Head of caudate nucleus (tissue), 42 donors: ENCODE results near the gene DENND1C.

Experiments
- DNase-seq, 42 donors: peaks; one replicate each; pipeline versions ENCODE4 v3.0.0 to v3.0.0-alpha.2; 2020 to 2021; ENCODE audit warnings: mixed read lengths in 7 of 42
- intact Hi-C: fragments of 100-400 bp; cut with DNase I; formaldehyde crosslinking; loops from one replicate; pipeline ENCODE4 v1.15.0; 2022

The DENND1C gene

DNA sequence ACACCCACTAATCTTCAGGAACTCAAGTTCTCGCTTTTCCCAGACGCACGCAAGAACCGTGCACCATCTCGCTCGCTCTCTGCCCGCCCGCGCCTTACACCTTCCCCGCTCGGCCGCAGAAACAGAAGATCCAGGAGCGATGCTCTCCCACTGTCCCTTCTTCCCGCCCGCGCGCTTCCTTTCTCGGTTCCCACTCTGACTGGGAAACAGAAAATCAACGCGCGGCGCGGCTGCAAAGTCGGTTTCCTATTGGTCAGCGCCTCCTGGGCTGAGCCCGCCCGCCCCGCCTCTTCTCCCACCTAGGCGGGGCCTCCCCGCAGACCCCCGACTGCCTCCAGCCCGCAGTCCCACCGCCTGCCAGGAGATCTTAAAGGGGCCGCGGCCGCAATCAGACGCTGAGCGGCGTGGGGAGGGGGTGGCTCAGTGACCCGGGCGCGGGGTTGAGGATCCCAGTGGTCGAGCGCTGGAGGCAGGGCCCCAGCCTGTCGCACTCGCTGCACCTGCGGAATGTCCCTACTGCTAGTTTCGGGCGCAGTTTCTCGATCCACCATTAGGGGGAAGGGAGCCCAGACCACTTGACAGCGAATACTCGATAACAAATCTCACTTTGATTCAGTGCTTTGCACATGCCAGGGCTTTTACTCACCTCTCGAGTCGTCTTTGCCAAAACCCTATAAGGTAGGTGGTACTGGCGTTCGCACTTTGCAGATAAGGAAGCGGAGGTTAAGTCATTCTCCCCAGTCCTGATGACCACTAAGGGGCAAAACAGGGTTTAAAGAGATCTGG lies 21.3 kb downstream of the DENND1C start:
- peak; percentile 98 to 100 (median 100) for DNase-seq
- intact Hi-C loops: no loop called here

DNA sequence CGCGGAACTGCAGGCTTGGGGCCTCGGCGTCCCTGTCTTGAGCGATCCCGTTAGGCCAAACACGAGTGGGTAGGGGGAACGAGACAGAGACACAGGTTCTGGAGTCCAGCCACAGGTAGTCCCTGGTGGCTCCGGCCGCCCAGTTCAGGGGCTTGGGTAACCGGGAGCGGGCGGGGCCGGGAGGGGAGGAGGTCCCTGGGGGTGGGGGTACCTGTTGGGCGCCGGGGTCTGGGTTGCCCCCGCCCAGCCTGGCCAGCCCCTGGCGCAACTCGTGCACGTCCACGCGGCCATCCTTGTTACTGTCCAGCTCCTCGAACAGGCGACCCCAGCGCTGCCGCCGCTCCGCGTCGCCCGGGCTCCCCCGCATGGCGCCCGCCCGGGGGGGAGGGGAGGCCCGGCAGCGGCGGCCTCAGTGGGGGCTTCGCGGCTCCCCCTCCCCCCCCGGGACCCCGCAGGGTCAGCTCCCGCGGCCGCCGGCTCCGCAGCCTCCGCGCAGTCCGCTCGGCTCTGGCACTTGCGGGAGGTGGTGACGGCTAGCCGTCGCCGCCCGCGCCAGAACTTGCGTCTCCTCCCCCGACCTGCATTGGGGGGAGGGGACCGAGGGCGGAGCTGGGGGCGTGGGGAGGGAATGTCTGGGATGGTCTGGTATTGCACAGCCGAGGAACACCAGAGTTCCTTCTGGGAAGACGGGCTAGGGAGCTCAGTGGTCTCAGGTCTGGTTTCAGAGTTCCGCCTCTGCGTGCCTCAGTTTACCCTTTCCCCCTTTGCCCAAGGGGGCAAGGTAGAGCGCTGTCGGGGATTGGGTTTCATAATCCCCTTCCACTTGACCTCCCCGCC lies 22.1 kb downstream of the DENND1C start, which contains the start of gene SLC25A23:
Gene SLC25A23, minus strand, starts transcription at position 531 of the 837 bp plus-strand sequence. Its CDS starts 164 bp downstream, at position 367.
- DNase-seq: peak; percentile 29 to 89 (median 78)
- intact Hi-C loops: no loop called here

- peak in 4 of 42 donors; percentile 16 to 40 (median 30) for DNase-seq
- intact Hi-C loops: no loop called here
Measured at GRCh38 chr19:6458695-6459261, 22.8 kb downstream of the DENND1C start.

DNA sequence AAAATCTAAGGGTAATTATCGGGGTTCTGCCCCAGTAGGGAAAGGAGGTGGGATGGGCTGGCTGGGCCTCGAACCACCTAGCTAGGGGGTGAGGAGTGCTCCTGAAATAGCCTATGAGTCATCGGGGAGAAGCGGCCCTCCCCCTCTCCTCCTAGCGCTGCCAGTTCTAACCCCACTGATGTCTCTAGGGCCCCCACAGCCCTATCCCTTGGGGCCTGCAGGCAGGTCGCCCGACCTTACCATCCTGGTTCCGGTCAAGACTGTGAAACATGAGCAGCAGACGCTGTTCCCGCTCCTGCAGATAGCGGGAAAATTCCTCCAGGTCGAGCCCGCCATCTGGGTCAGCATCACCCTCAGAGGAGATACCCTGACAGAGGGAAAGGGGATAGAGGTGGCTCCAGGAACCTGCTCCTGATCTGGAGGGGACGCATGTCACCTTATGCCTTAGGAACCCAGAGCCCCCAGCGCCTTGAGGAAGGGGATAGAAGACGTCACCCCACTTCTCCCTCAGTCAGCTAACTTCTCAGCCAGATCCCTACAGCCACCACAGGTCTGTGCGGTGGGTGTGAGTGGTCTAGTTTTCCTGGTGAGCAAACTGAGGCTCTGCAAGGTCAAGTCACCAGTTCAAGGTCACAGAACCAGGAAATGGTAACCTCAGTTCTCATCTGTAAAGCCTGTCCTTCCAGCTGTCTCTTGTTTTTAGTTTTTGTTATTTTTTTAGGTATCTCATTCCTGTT lies 23.5 kb downstream of the DENND1C start:
- intact Hi-C loops: no loop called here
- peak in 38 of 42 donors; percentile 29 to 87 (median 52) for DNase-seq

GRCh38 chr19:6455924-6456323 lies 25.7 kb downstream of the DENND1C start:
- intact Hi-C loops: no loop called here
- peak in 32 of 42 donors; percentile 17 to 78 (median 49) for DNase-seq

DNA sequence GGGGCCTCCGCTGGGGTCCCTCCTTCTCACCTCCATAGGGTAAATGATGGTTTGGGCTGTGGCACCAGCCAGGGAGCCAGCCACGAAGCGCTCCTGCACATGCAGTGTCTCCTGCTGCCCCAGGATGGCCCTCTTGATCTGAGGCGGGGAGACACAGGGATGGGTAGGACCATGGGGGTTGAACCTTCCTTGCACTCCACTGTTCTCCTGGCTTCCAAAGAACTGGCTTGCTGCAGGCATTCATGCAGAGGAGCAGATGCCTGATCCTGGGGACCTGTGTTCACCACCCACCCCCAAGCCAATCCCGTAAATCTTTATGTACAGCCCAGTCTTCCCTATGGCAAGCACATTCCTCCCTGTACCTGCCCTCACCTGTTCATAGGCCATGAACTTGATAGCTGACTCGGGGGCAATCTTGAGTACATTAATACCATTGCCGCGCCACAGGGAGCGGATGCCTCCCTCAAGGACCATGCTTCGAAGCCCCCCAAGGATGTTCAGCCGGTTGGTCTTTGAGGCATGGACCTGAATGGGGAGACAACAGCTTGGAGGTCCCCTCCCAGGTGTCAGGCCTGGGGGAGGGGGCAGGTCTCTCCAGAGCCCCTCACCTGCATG lies 27.5 kb downstream of the DENND1C start:
- DNase-seq: no peak
- intact Hi-C loops: no loop called here

DNA sequence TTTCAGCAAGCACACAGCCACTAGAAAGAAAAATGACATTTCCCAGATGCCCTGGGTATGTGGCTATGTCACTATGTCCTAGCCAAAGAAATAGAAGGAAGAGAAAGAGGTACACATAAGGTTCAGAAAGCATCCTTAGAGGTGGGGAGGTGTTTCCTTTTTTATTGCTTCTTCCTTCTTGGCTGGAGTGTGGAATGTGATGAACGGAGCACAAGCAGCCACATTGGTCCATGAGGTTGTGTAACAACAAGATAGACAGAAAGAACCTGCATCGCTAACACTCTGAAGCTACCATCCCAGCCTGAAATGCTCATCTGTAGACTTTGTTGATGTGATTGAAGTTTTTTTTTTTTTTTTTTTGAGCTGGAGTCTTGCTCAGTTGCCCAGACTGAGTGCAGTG lies 28.7 kb downstream of the DENND1C start:
- intact Hi-C loops: no loop called here
- no peak for DNase-seq

DNA sequence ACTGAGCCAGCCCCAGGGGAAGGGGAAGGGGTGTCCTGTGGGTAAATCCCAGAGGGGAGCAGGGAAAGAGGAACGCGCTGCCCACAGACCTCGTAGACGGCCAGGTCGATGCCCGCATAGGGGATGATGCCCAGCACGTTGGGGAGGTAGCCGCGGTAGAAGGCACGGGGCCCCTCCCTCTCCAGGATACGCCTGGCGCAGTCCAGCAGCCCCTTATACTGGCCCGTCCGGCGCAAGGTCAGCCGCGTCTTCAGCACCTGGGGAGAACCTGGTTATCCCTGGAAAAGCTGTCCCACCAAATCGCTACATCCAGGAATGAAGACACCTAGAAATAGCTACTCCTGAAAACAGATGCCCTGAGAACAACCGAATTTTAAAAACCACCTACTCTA lies 29.4 kb downstream of the DENND1C start:
- no peak for DNase-seq
- intact Hi-C loops: no loop called here

DNA sequence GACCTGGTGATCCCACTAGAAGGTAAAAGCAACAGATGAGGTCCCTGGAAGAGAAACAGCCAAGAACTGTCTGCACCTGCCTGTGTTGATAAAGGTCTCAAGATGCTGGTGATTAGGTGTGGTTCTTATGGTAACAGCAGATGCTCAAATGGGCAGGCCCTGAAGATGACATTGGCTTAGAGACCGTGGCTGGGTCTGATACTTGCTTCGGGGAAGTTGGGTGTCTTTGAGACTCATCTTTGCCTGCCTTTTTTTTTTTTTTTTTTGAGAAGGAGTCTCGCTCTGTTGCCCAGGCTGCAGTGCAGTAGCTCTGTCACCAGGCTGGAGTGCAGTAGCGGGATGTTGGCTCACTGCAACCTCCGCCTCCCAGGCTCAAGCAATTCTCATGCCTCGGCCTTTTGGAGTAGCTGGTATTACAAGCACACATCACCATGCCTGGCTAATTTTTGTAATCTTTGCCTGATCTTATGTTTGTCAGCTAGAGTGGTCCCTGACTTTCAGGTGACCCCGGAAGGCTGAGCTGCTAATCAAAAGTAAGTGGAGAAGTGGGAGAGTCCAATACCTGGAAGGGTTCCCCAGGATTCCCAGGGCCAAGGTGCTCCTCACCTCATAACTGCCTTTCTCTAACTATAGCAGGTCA lies 29.9 kb downstream of the DENND1C start:
- intact Hi-C loops: no loop called here
- DNase-seq: no peak

DNA sequence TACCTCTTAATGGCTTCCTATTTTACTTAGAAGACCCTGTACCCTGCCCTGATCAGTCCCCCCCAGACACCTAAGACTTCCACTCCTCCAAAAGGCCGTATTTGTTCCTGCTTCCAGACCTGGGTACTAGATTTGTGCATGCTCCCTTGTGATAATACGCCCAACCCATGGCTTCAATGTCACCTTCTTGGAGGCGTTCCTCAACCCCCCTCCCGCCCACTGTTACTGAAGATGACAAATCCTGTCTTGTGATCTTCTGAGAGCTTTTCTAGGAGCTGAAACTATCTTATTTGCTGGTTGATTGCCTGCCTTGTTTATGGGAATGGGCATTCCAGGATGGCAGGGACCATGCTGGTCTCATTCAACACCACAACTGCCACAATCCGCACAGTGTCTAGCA lies 31.4 kb downstream of the DENND1C start:
- peak in 38 of 42 donors; percentile 24 to 90 (median 64) for DNase-seq
- intact Hi-C loops: no loop called here

- no peak for DNase-seq
- intact Hi-C loops: no loop called here
Measured at GRCh38 chr19:6448045-6448444, 33.5 kb downstream of the DENND1C start.

- no peak for DNase-seq
- intact Hi-C loops: no loop called here
Measured at GRCh38 chr19:6446452-6446851, 35.1 kb downstream of the DENND1C start.

DNA sequence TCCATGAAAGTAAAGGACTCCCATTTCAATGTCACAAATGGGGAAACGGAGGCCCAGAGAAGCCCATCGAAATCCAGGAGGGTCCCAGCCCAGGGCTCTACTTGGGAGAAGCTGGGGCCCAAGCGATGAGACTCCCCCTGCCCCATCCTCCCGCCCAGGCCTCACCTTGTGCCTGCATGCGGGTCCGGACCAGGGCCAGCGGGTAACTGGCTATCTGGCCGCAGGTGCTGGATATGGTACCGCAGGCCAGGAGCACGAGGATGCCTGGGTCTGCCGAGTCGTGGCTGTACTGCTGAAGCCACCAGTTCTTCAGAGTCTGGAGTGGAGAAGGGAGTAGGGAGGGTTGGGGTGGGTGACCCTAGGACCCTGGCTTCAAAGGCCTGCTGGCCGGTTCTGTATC lies 37.6 kb downstream of the DENND1C start:
- intact Hi-C loops: no loop called here
- DNase-seq: no peak

- intact Hi-C loops: no loop called here
- DNase-seq: no peak
Measured at GRCh38 chr19:6442087-6442688, 39.4 kb downstream of the DENND1C start.

GRCh38 chr19:6440905-6441304 lies 40.7 kb downstream of the DENND1C start:
- intact Hi-C loops: no loop called here
- peak in 8 of 42 donors; percentile 19 to 66 (median 48) for DNase-seq

DNA sequence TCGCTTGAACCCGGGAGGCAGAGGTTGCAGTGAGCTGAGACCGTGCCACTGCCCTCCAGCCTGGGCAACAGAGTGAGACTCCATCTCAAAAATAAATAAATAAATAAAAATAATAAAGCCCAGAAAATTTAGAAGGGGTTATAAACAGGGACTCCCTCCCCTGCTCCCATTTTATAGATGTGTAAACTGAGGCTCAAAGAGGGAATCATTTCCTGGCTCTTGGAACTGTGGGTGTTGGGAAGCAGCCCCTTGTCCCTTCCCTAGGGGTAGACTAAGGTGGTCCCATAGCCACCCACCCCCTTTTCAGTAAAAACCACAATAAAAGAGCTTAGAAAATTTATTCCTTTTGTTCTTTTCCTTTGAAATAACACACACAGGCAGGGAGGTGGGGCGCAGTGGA lies 41.8 kb downstream of the DENND1C start:
- DNase-seq: no peak
- intact Hi-C loops: no loop called here

GRCh38 chr19:6433663-6434062 lies 47.9 kb downstream of the DENND1C start, which contains the start of gene SLC25A41:
Gene SLC25A41, minus strand, starts transcription at chr19:6433763. Its CDS starts 70 bp downstream, at chr19:6433693.
- intact Hi-C loops: no loop called here
- no peak for DNase-seq

- intact Hi-C loops: no loop called here
- DNase-seq: no peak
Measured at GRCh38 chr19:6433165-6433564, 48.4 kb downstream of the DENND1C start.
